Head of caudate nucleus (tissue), 42 donors: ENCODE results near the gene RASGRF1.

Source experiments
- DNase-seq, 42 donors: peaks; one replicate each; pipeline versions ENCODE4 v3.0.0 to v3.0.0-alpha.2; 2020 to 2021; ENCODE audit warnings: mixed read lengths in 7 of 42
- intact Hi-C: fragments of 100-400 bp; cut with DNase I; formaldehyde crosslinking; loops from one replicate; pipeline ENCODE4 v1.15.0; 2022

Gene RASGRF1

GRCh38 chr15:78910271-78910670 is 180.3 kb downstream of the RASGRF1 start:
- intact Hi-C loops: no loop called here
- DNase-seq: no peak
